GM18517 (cell line): Measurements from ENCODE around the gene GCNT2.
A peak's percentile ranks its signal among the peaks of the same experiment; 100 is the strongest.
"Not testable (repeated sequence)": the region's sequence is repeated elsewhere in the genome, so short reads cannot be mapped to it uniquely, and the experiment has no call there.

Experiments used
- ATAC-seq: cut with Tn5 transposase; IDR thresholded peaks from one replicate; pipeline ENCODE4 v1.9.1; 2021; ENCODE audit warnings: mild to moderate bottlenecking, moderate library complexity; ENCODE audit not compliant: unreplicated experiment

The GCNT2 gene

GRCh38 chr6:10600681-10601080, 79.5 kb downstream of the GCNT2 start:
- not testable (repeated sequence) for ATAC-seq

DNA sequence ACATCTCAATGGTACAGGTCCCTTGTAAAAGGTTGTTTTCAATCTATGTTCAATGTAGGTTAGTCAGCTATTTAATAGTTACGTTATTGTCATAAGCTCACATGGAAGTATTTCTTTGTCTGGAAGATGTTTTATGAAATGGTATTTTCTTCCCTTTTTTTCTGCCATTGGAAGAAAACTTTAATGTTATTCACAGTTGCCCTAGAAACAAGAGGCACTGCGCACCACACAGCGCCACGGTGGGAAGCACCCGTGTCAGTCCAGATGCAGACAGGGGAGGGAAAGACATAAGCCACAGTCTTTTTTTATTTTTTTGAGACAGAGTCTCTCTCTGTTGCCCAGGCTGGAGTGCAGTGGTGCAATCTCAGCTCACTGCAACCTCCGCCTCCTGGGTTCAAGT, 82.1 kb downstream of the GCNT2 start:
- no peak for ATAC-seq

- ATAC-seq, result no peak
Observed at GRCh38 chr6:10609038-10609437, 87.9 kb downstream of the GCNT2 start.

DNA sequence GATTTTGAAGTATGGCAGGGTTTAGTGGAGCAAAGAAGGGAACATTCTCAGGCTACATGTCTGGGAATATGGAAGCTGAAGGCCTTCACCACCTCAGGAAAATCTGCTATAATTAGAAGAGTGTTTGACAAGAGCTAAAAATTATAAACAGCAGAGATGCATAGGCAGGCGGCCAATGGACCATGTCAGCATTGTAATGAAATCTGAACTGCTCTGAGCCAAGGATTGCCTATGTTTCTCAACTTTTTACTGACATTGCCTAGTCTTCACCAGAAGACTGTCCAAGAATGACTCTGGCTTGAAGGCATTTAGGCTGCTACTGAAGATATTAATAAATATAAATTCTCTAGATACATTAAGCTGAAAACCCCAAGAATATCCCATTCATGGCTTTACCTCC, 89.1 kb downstream of the GCNT2 start:
- no peak for ATAC-seq

DNA sequence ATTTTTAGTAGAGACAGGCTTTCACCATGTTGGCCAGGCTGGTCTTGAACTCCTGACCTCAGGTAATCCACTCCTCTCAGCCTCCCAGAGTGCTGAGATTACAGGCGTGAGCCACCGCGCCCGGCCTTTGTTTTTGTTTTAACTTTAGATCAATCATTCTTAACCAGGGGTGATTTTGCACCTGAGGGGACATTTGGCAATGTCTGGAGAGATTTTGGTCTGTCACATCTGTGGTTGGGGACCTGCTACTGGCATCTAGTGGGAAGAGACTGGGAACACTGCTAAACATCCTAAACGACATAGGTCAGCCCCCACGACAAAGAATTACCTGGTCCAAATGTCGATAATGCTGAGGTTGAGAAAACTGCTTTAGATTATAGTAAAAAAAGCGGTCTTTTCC, 91.0 kb downstream of the GCNT2 start:
- ATAC-seq, result no peak

DNA sequence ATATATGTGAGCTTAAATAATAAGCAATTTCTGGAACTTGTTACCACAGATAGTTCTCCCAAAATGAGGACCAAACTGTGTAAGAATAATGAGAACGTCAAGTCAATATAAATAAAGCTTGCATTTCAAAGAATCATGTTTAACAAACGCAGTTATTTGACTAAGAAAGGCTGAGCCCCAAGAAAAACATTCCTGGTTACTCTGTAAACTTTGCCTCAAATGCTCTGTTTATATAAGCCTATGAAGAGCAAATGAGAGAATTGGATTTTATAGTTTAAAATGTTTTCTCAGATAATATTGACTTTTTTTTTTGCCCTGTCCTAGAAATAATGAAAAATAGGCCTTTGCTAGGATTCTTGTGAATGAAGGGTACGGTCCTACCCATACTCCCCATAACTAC, 91.9 kb downstream of the GCNT2 start:
- ATAC-seq, result no peak

- ATAC-seq, result no peak
Observed at GRCh38 chr6:10613723-10614122, 92.6 kb downstream of the GCNT2 start.

DNA sequence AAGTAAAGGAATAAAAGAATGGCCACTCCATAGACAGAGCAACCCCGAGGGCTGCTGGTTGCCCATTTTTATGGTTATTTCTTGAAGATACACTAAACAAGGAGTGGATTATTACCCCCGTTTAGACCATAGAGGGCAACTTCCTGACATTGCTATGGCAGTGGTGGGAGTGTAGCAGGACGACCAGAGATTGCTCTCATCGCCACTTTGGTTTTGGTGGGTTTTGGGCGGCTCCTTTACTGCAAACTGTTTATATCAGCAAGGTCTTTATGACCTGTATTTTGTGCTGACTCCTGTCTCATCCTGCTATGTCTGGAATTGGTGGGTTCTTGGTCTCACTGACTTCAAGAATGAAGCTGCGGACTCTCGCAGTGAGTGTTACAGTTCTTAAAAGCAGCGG, 94.5 kb downstream of the GCNT2 start:
- no peak for ATAC-seq

GRCh38 chr6:10616266-10616665, 95.1 kb downstream of the GCNT2 start:
- not testable (repeated sequence) for ATAC-seq

- ATAC-seq, result no peak
Observed at GRCh38 chr6:10617008-10617696, 96.0 kb downstream of the GCNT2 start.

GRCh38 chr6:10618409-10618808, 97.3 kb downstream of the GCNT2 start:
- no peak for ATAC-seq

GRCh38 chr6:10621213-10621612, 100.1 kb downstream of the GCNT2 start:
- no peak for ATAC-seq

- ATAC-seq, result no peak
Observed at GRCh38 chr6:10621847-10622246, 100.7 kb downstream of the GCNT2 start.

DNA sequence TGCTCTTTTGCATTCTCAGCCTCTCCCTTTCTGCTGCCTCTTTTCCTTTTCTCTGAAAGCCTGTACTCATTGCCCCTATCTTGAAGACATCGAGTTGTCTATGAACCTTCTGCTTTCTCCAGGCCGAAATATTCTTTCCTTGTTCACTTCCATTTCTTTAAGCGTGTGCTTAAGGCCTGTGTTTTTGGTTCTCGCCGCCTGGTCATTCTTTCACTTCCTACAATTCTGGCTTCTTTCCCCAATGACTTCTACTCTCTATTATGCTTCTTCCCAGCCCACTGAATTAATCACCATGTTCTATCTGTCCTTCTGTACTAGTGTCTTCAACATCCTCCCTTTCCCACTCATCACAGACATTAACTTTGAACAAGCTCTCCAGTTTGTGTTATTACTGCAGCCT, 103.7 kb downstream of the GCNT2 start:
- no peak for ATAC-seq

DNA sequence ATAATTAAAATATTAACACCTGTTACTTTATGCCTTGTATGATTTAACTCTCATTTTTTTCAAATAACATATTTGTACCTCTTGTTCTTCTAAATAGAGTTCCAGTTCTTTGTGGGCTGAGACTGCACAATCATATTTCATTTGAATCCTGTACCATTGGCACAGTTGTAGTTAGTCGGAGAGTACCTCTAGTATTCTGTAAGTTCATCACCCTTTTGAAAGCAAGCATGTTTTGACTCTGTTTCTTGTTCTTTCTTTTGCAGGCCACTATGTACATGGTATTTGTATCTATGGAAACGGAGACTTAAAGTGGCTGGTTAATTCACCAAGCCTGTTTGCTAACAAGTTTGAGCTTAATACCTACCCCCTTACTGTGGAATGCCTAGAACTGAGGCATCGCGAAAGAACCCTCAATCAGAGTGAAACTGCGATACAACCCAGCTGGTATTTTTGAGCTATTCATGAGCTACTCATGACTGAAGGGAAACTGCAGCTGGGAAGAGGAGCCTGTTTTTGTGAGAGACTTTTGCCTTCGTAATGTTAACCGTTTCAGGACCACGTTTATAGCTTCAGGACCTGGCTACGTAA, 105.1 kb downstream of the GCNT2 start:
- ATAC-seq, result no peak

- ATAC-seq, result no peak
Observed at GRCh38 chr6:10627800-10628199, 106.6 kb downstream of the GCNT2 start.

GRCh38 chr6:10630178-10630577, 109.0 kb downstream of the GCNT2 start:
- ATAC-seq, result no peak

GRCh38 chr6:10633216-10633615, 112.1 kb downstream of the GCNT2 start:
- ATAC-seq, result peak; percentile 94

- no peak for ATAC-seq
Observed at GRCh38 chr6:10640412-10640811, 119.3 kb downstream of the GCNT2 start.

DNA sequence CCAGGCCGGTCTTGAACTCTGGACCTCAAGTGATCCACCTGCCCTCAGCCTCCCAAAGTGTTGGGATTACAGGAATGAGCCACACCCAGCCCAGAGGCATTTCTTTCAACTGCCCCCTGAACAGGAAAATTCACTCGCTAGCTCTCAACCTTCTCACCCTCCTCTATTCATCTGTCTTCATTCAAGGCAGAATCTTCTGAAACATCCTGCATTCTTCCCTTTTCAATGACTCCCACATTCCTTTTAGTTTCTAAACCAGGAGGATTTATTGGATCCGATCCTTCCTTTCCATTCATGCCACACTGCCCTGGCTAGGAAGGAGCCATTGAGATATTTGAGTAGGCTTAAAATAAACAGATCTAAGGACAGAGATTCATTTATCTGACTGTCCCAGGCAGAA, 120.4 kb downstream of the GCNT2 start:
- no peak for ATAC-seq

- peak; percentile 93 for ATAC-seq
Observed at GRCh38 chr6:10643201-10643651, 122.1 kb downstream of the GCNT2 start.

GRCh38 chr6:10644225-10644624, 123.1 kb downstream of the GCNT2 start:
- no peak for ATAC-seq
